Panc1 (cell line): ENCODE results near the gene ZNF189.

Experiments used
- CTCF ChIP-seq: fragments of 450-650 bp; IDR thresholded peaks from 2 replicates; pipeline ENCODE4 v1.5.1; 2017; ENCODE audit warnings: mild to moderate bottlenecking
- POLR2AphosphoS5 ChIP-seq: IDR thresholded peaks from 2 replicates; pipeline ENCODE4 v1.6.1; 2012; ENCODE audit warnings: mild to moderate bottlenecking, low read depth, low read length, moderate library complexity
- REST ChIP-seq, 2 experiments: IDR thresholded peaks; 2 replicates each; pipeline ENCODE4 v1.6.1; 2011 to 2012; ENCODE audit warnings: low read depth in 2 of 2, control low read depth in 1 of 2, low read length in 1 of 2, mild to moderate bottlenecking in 1 of 2, moderate library complexity in 1 of 2; ENCODE audit not compliant: insufficient read depth in 1 of 2

- TF ChIP-seq REST (IDR thresholded peaks at IDR 0.05; ENCODE audit: insufficient read depth in 1 of 2, low read depth in 2 of 2, low read length in 1 of 2) (no peak), POLR2AphosphoS5 (no peak), CTCF (no peak)
Measured at GRCh38 chr9:101437806-101438232, 39.2 kb downstream of the ZNF189 start.
